ENCODE measurements around the gene HOXD10.

HOXD10 gene

GRCh38 chr2:176134035-176134434 lies 17.5 kb downstream of the HOXD10 start:
- Histone ChIP-seq H3K9ac (ENCODE audit: insufficient read length) (no peak overlapping the region), H3K27ac (peak overlapping the region; percentile 88; the same call in 1 of the 2 replicates), H3K9me3 (ENCODE audit: low read depth, low read length) (no peaks in the 10 kb centered on the region), H3K4me3 (no peak overlapping the region), H3K36me3 (ENCODE audit: insufficient read depth, low read length) (no peaks in the 10 kb centered on the region)
- no peak for TF ChIP-seq FOXP2 (optimal IDR thresholded peaks at IDR 0.05; ENCODE audit: control extremely low read depth, extremely low read length, insufficient read depth)
- no peak for TF ChIP-seq EZH2 (IDR thresholded peaks at IDR 0.05)
- TF ChIP-seq POLR2AphosphoS5 (IDR thresholded peaks at IDR 0.05; ENCODE audit: borderline replicate concordance, low read depth, low read length): no peak
- no peak for DNase-seq (ENCODE audit: low read depth, low spot score)

DNA sequence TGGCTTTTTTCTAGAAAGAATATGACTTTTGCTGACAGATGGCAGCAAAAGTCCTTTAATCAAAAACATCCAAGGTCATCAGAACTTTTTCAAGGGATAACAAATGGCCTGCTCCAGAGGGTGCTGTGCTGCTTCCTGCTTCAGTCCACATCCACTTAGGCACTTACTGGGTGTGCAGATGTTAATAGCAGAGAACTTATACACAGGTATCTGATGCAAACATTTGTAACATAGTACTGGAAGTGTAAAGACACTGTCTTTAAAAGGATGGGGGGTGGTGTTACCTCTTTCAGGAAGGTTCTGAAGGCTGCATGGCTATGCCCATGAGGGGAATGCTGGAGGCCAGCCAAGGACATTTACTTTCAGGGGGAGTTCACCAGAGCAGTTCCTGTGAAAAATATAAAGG lies 18.5 kb downstream of the HOXD10 start:
- H3K36me3 ChIP-seq (ENCODE audit: insufficient read depth, low read length): no peaks in the 10 kb centered on the region
- peak overlapping the region; percentile 88 for H3K27ac ChIP-seq
- H3K9me3 ChIP-seq (ENCODE audit: low read depth, low read length): no peaks in the 10 kb centered on the region
- peak overlapping the region; percentile 94 for H3K4me3 ChIP-seq
- no peak for DNase-seq (ENCODE audit: low read depth, low spot score)
- TF ChIP-seq POLR2AphosphoS5 (IDR thresholded peaks at IDR 0.05; ENCODE audit: borderline replicate concordance, low read depth, low read length) (no peak), FOXP2 (optimal IDR thresholded peaks at IDR 0.05; ENCODE audit: control extremely low read depth, extremely low read length, insufficient read depth) (no peak), EZH2 (IDR thresholded peaks at IDR 0.05) (no peak)
- H3K9ac ChIP-seq (ENCODE audit: insufficient read length): peak overlapping the region; percentile 95

GRCh38 chr2:176136374-176137251 lies 20.0 kb downstream of the HOXD10 start:
- H3K27ac ChIP-seq: peak overlapping the region; percentile 88
- H3K9ac ChIP-seq (ENCODE audit: insufficient read length): peak overlapping the region; percentile 95
- TF ChIP-seq EZH2 (IDR thresholded peaks at IDR 0.05) (no peak), FOXP2 (optimal IDR thresholded peaks at IDR 0.05; ENCODE audit: control extremely low read depth, extremely low read length, insufficient read depth) (no peak)
- H3K4me3 ChIP-seq: peak overlapping the region; percentile 94
- DNase-seq (ENCODE audit: low read depth, low spot score): no peak
- H3K36me3 ChIP-seq (ENCODE audit: insufficient read depth, low read length): no peaks in the 10 kb centered on the region
- no peaks in the 10 kb centered on the region for H3K9me3 ChIP-seq (ENCODE audit: low read depth, low read length)

- Histone ChIP-seq H3K4me3 (peak overlapping the region; percentile 94), H3K27ac (0 out of 2 replicates have a peak overlapping the region, but pooled peaks have one; percentile 88)
- DNase-seq (ENCODE audit: low read depth, low spot score): no peak
Measured at GRCh38 chr2:176137252-176137580, 20.6 kb downstream of the HOXD10 start.

DNA sequence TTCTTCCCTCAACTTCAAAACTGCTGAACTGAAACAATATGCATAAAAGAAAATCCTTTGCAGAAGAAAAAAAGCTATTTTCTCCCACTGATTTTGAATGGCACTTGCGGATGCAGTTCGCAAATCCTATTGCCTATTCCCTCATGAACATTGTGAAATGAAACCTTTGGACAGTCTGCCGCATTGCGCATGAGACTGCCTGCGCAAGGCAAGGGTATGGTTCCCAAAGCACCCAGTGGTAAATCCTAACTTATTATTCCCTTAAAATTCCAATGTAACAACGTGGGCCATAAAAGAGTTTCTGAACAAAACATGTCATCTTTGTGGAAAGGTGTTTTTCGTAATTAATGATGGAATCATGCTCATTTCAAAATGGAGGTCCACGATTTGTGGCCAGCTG lies 21.3 kb downstream of the HOXD10 start:
- no peaks in the 10 kb centered on the region for H3K9me3 ChIP-seq (ENCODE audit: low read depth, low read length)
- H3K36me3 ChIP-seq (ENCODE audit: insufficient read depth, low read length): no peaks in the 10 kb centered on the region
- TF ChIP-seq FOXP2 (optimal IDR thresholded peaks at IDR 0.05; ENCODE audit: control extremely low read depth, extremely low read length, insufficient read depth) (no peak), EZH2 (IDR thresholded peaks at IDR 0.05) (no peak), POLR2AphosphoS5 (IDR thresholded peaks at IDR 0.05; ENCODE audit: borderline replicate concordance, low read depth, low read length) (no peak)
- no peak overlapping the region for H3K9ac ChIP-seq (ENCODE audit: insufficient read length)
- H3K4me3 ChIP-seq: peak overlapping the region; percentile 94
- DNase-seq (ENCODE audit: low read depth, low spot score): no peak
- H3K27ac ChIP-seq: no peak overlapping the region

More at GRCh38 chr2:176137252-176137580, 20.6 kb downstream of the HOXD10 start:
- Histone ChIP-seq H3K9ac (ENCODE audit: insufficient read length) (peak overlapping the region; percentile 95), H3K36me3 (ENCODE audit: insufficient read depth, low read length) (no peaks in the 10 kb centered on the region), H3K9me3 (ENCODE audit: low read depth, low read length) (no peaks in the 10 kb centered on the region)
- no peak for TF ChIP-seq EZH2 (IDR thresholded peaks at IDR 0.05)
- no peak for TF ChIP-seq FOXP2 (optimal IDR thresholded peaks at IDR 0.05; ENCODE audit: control extremely low read depth, extremely low read length, insufficient read depth)
- no peak for TF ChIP-seq POLR2AphosphoS5 (IDR thresholded peaks at IDR 0.05; ENCODE audit: borderline replicate concordance, low read depth, low read length)

- no peak for DNase-seq (ENCODE audit: low read depth, low spot score)
- Histone ChIP-seq H3K9me3 (ENCODE audit: low read depth, low read length) (no peaks in the 10 kb centered on the region), H3K4me3 (peak overlapping the region; percentile 94)
Measured at GRCh38 chr2:176138526-176138922, 21.9 kb downstream of the HOXD10 start.

GRCh38 chr2:176138923-176139660 lies 22.5 kb downstream of the HOXD10 start:
- Histone ChIP-seq H3K36me3 (ENCODE audit: insufficient read depth, low read length) (no peaks in the 10 kb centered on the region), H3K9me3 (ENCODE audit: low read depth, low read length) (no peaks in the 10 kb centered on the region), H3K27ac (no peak overlapping the region; the same call in 1 of the 2 replicates), H3K4me3 (peak overlapping the region; percentile 24), H3K9ac (ENCODE audit: insufficient read length) (no peak overlapping the region)
- no peak for TF ChIP-seq FOXP2 (optimal IDR thresholded peaks at IDR 0.05; ENCODE audit: control extremely low read depth, extremely low read length, insufficient read depth)
- no peak for TF ChIP-seq EZH2 (IDR thresholded peaks at IDR 0.05)
- no peak for TF ChIP-seq POLR2AphosphoS5 (IDR thresholded peaks at IDR 0.05; ENCODE audit: borderline replicate concordance, low read depth, low read length)
- no peak for DNase-seq (ENCODE audit: low read depth, low spot score)

More at GRCh38 chr2:176138526-176138922, 21.9 kb downstream of the HOXD10 start:
- Histone ChIP-seq H3K36me3 (ENCODE audit: insufficient read depth, low read length) (no peaks in the 10 kb centered on the region), H3K9ac (ENCODE audit: insufficient read length) (no peak overlapping the region), H3K27ac (no peak overlapping the region)
- TF ChIP-seq EZH2 (IDR thresholded peaks at IDR 0.05) (no peak), FOXP2 (optimal IDR thresholded peaks at IDR 0.05; ENCODE audit: control extremely low read depth, extremely low read length, insufficient read depth) (no peak), POLR2AphosphoS5 (IDR thresholded peaks at IDR 0.05; ENCODE audit: borderline replicate concordance, low read depth, low read length) (no peak)

Data from SK-N-MC (cell line).